IPS DF 6.9 (cell line): ENCODE data around the gene KCNMB2.

Experiments used
- DNase-seq: peaks from one replicate; pipeline ENCODE4 v3.0.0-alpha.2; 2013; ENCODE audit warnings: low read depth, low spot score
- H3K27ac ChIP-seq: one replicate; pipeline ENCODE4 v1.5.1; 2013; ENCODE audit warnings: low read length, control low read depth
- H3K27me3 ChIP-seq: 2 replicates; pipeline ENCODE4 v1.6.1; 2013; ENCODE audit warnings: mild to moderate bottlenecking, low read length; ENCODE audit not compliant: control insufficient read depth, insufficient read depth
- H3K36me3 ChIP-seq: 2 replicates; pipeline ENCODE4 v1.6.1; 2013; ENCODE audit warnings: low read length; ENCODE audit not compliant: control insufficient read depth, insufficient read depth
- H3K4me1 ChIP-seq: 2 replicates; pipeline ENCODE4 v1.6.1; 2013; ENCODE audit warnings: low read length; ENCODE audit not compliant: control insufficient read depth, insufficient read depth
- H3K4me3 ChIP-seq: 2 replicates; pipeline ENCODE4 v1.5.1; 2013; ENCODE audit warnings: mild to moderate bottlenecking, low read length
- H3K9me3 ChIP-seq: 2 replicates; pipeline ENCODE4 v1.6.1; 2013; ENCODE audit warnings: low read length, inconsistent platforms; ENCODE audit not compliant: control insufficient read depth, insufficient read depth
- WGBS: extraction: QIAGEN DNeasy Blood & Tissue Kit; methylation state at CpG from one replicate; pipeline ENCODE4 v1.1.7; 2013; ENCODE audit warnings: mixed read lengths, missing lambda C conversion rate; ENCODE audit not compliant: insufficient read length, insufficient coverage; 5-methylcytosine and 5-hydroxymethylcytosine counted together

KCNMB2 gene

GRCh38 chr3:178603735-178604134, 67.5 kb downstream of the KCNMB2 start:
- Histone ChIP-seq H3K36me3 (no peaks in the 10 kb centered on the region), H3K4me3 (no peak overlapping the region), H3K4me1 (peaks cover 4% of the 10 kb centered on the region), H3K9me3 (no peaks in the 10 kb centered on the region), H3K27me3 (no peaks in the 10 kb centered on the region), H3K27ac (no peak overlapping the region)
- no CpG with 5 or more reads among the region's 1 CpG for WGBS
- no peak for DNase-seq

DNA sequence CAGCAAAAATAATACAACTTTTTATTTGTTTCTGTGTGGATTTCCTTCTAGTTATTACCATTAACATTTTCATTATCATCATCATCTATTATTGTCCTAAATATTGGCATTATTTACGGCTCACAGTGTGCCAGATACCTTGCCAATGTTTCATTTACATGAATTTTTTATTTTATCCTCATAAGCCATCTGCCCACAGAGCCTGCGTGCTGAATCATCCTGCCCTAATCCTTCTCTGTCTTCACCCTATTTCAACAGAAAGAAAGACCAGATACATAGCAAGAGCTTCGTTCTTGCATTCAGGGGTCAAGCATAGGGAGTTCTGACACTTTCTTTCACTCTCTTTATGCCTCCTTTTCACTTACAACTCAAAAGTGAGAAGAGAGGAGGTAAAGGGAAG, 82.0 kb downstream of the KCNMB2 start:
- H3K4me1 ChIP-seq, result no peaks in the 10 kb centered on the region

GRCh38 chr3:178618896-178619295, 82.7 kb downstream of the KCNMB2 start:
- H3K27ac ChIP-seq, result no peak overlapping the region
- no peaks in the 10 kb centered on the region for H3K27me3 ChIP-seq
- H3K9me3 ChIP-seq, result no peaks in the 10 kb centered on the region
- H3K4me1 ChIP-seq, result no peaks in the 10 kb centered on the region
- no CpG with 5 or more reads among the region's 2 CpGs for WGBS
- H3K36me3 ChIP-seq, result no peaks in the 10 kb centered on the region
- H3K4me3 ChIP-seq, result no peak overlapping the region
- DNase-seq, result no peak

More for the DNA sequence above, 82.0 kb downstream of the KCNMB2 start:
- no peak overlapping the region for H3K27ac ChIP-seq
- no peaks in the 10 kb centered on the region for H3K27me3 ChIP-seq
- no peak for DNase-seq
- no peaks in the 10 kb centered on the region for H3K9me3 ChIP-seq
- H3K36me3 ChIP-seq, result no peaks in the 10 kb centered on the region
- WGBS, result no CpG with 5 or more reads among the region's 3 CpGs
- H3K4me3 ChIP-seq, result no peak overlapping the region

DNA sequence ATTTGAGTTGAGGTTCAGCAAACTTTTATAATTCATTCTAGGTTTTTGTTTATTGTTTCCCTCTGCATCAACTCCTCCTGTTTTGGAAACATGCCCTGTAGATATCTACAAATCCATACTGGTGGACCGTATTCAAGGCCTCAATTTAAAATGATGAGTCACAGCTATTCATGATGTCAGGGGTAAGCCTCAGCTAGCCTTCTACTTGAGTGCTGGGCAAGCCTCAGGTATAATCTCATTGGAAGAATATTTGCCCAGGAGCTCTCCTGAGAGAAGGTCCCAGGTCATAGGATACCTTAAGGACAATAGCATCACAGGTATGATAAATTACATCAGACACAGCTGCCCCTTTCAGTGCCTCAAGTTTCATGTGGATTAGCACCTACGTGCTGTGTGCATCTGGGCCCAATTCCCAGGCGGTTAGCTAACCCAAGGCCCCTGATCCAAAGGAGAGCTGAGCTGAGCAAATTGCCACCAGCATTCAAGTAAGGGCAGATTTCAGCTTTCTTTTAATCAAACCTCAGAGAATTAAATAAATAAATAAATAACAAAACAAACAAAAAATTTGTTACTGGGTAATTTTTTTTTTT, 87.5 kb downstream of the KCNMB2 start:
- Histone ChIP-seq H3K4me3 (no peak overlapping the region), H3K9me3 (no peaks in the 10 kb centered on the region), H3K4me1 (no peaks in the 10 kb centered on the region), H3K27ac (no peak overlapping the region), H3K27me3 (no peaks in the 10 kb centered on the region), H3K36me3 (no peaks in the 10 kb centered on the region)
- no peak for DNase-seq
- no CpG with 5 or more reads among the region's 3 CpGs for WGBS

- no peaks in the 10 kb centered on the region for H3K36me3 ChIP-seq
- no peak overlapping the region for H3K4me3 ChIP-seq
- no peaks in the 10 kb centered on the region for H3K9me3 ChIP-seq
- no peak for DNase-seq
- H3K4me1 ChIP-seq, result no peaks in the 10 kb centered on the region
- no peaks in the 10 kb centered on the region for H3K27me3 ChIP-seq
- no peak overlapping the region for H3K27ac ChIP-seq
Observed at GRCh38 chr3:178624276-178624675, 88.0 kb downstream of the KCNMB2 start.

DNA sequence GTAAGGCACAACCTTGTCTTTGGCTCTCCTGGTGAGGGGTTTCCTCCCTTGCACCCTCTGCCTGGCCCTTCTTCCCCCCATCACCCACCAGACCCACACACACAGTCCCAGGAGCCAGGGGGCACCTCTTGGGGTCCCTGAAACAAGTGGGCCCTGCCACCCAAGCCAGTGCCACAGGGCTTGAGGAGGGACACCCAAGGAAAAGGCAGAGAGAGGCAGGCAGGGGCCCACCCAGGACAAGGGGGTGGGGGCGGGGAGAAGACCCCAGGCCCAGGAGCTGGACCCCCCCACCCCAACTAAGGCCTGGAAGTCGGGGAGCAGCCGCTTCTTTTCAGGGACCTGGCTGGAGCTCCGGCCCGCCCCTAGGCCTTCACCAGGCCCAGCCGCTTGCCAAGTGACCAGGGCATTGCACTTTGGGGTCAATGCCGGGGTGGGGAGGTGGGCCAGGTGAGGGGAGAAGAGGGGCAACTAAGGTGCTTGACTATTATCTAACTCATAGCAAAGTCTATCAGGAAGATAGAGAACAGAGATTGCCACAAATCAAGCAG, 88.9 kb downstream of the KCNMB2 start:
- no peaks in the 10 kb centered on the region for H3K4me1 ChIP-seq
- no peaks in the 10 kb centered on the region for H3K36me3 ChIP-seq
- no peak overlapping the region for H3K27ac ChIP-seq
- no peaks in the 10 kb centered on the region for H3K9me3 ChIP-seq
- no peaks in the 10 kb centered on the region for H3K27me3 ChIP-seq
- no peak for DNase-seq
- H3K4me3 ChIP-seq, result no peak overlapping the region
- WGBS, result no CpG with 5 or more reads among the region's 7 CpGs

GRCh38 chr3:178628037-178628436, 91.8 kb downstream of the KCNMB2 start:
- no peaks in the 10 kb centered on the region for H3K9me3 ChIP-seq
- H3K4me1 ChIP-seq, result no peaks in the 10 kb centered on the region
- no peak overlapping the region for H3K4me3 ChIP-seq
- no peaks in the 10 kb centered on the region for H3K27me3 ChIP-seq
- no peak overlapping the region for H3K27ac ChIP-seq
- no peaks in the 10 kb centered on the region for H3K36me3 ChIP-seq
- DNase-seq, result no peak

DNA sequence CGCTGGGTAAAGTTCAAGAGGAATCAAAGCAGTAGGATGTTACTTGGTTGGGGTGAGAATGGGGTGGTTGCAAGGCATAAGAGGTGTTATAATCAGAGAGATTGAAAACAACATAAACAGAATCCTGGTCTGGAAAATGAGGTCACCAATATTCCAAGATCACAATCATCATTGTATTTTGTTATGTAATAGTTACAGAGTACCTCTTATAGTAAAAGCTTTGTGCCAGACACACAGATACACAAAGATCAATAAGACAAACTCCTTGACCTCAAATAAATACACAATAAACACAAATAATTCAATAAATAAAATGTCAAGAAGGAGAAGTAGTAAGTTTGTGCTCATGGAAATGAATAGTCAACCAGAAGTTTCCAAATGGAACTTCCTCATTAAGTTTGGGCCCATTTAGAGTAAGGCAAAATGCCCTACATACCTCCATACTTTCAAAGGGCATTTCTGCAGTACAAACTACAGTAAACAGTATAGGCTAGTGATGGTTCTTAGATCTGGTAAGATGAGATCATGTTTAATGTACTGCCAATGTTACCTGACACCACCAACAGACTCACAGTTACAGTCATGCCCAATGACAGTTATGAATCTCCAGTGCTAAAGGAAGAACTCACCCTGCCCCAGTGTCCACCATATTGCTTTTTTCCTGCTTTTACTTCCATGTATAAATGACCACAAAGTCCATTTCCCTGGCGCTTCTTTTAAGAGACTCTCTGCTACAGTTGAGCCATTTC, 93.4 kb downstream of the KCNMB2 start:
- H3K9me3 ChIP-seq, result no peaks in the 10 kb centered on the region
- H3K27ac ChIP-seq, result no peak overlapping the region
- no peak for DNase-seq
- H3K4me1 ChIP-seq, result no peaks in the 10 kb centered on the region
- no CpG with 5 or more reads among the region's 2 CpGs for WGBS
- no peaks in the 10 kb centered on the region for H3K36me3 ChIP-seq
- H3K4me3 ChIP-seq, result no peak overlapping the region
- H3K27me3 ChIP-seq, result no peaks in the 10 kb centered on the region

DNA sequence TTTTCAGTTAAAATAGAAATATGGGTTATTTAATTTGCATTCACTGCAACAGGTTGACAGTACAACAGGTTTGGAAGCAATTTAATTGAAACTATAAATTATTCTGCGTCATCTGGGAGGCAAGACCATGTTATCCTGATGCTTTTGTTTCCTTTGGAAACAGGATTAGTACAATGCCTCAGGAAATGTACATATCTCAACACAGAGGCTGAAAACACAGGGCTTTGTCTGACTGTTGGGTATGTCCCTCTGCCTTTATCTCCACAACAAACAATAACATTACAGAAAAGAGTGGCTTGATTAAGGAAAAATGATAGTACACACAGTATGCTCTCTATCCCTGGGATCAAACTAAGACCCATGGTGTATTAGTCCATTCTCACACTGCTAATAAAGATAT, 95.7 kb downstream of the KCNMB2 start:
- H3K27ac ChIP-seq, result no peak overlapping the region
- no peaks in the 10 kb centered on the region for H3K36me3 ChIP-seq
- H3K4me1 ChIP-seq, result no peaks in the 10 kb centered on the region
- H3K9me3 ChIP-seq, result no peaks in the 10 kb centered on the region
- DNase-seq, result no peak
- H3K27me3 ChIP-seq, result no peaks in the 10 kb centered on the region
- no CpG with 5 or more reads among the region's 1 CpG for WGBS
- H3K4me3 ChIP-seq, result no peak overlapping the region

- WGBS, result no CpG with 5 or more reads among the region's 1 CpG
Observed at GRCh38 chr3:178634975-178635374, 98.7 kb downstream of the KCNMB2 start.

DNA sequence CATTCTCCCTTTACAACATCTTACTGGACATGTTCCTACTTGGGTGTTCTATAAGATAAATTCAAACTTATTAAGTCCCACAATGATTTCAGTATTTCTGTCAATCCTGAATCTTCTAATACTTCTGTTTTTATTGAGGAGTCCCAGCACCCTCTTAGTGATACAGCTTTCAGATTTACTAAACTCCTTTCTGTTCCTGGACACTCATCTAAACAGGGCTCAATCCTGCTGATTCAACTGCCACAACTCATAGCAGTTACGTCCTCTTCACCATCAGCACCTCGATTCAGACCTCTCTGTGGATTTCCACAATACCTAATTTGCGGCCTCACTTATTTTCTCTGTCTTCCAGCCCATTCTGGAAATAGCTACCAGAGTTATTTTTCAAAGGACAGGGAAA, 101.6 kb downstream of the KCNMB2 start:
- Histone ChIP-seq H3K27me3 (no peaks in the 10 kb centered on the region), H3K4me3 (no peak overlapping the region), H3K9me3 (no peaks in the 10 kb centered on the region), H3K27ac (no peak overlapping the region), H3K4me1 (no peaks in the 10 kb centered on the region), H3K36me3 (no peaks in the 10 kb centered on the region)
- WGBS, result no CpG with 5 or more reads among the region's 3 CpGs
- no peak for DNase-seq

More at GRCh38 chr3:178634975-178635374, 98.7 kb downstream of the KCNMB2 start:
- Histone ChIP-seq H3K27ac (no peak overlapping the region), H3K9me3 (no peaks in the 10 kb centered on the region), H3K27me3 (no peaks in the 10 kb centered on the region), H3K4me1 (no peaks in the 10 kb centered on the region), H3K36me3 (no peaks in the 10 kb centered on the region), H3K4me3 (no peak overlapping the region)
- DNase-seq, result no peak
